HCT116 (cell line): ENCODE results near the gene SLC2A9.

Source experiments
- CEBPB ChIP-seq: IDR thresholded peaks from 2 replicates; pipeline ENCODE4 v1.6.1; 2012; ENCODE audit warnings: low read depth
- EZH2 ChIP-seq: fragments of 200-600 bp; sonication (generic); IDR thresholded peaks from 2 replicates; pipeline ENCODE4 v1.6.1; 2017; ENCODE audit warnings: antibody characterized with exemption, mixed run types
- POLR2A ChIP-seq: IDR thresholded peaks from 2 replicates; pipeline ENCODE4 v1.7.0; 2011; ENCODE audit warnings: borderline replicate concordance; ENCODE audit not compliant: insufficient read depth, insufficient read length; ENCODE audit errors: extremely low read depth
- POLR2AphosphoS5 ChIP-seq: IDR thresholded peaks from 2 replicates; pipeline ENCODE4 v1.6.1; 2011; ENCODE audit warnings: mild to moderate bottlenecking, low read depth, low read length, moderate library complexity
- RAD21 ChIP-seq: IDR thresholded peaks from 2 replicates; pipeline ENCODE4 v1.6.1; 2012; ENCODE audit warnings: low read depth, mild to moderate bottlenecking
- SIN3A ChIP-seq: IDR thresholded peaks from 2 replicates; pipeline ENCODE4 v1.6.1; 2012; ENCODE audit warnings: low read depth
- ZFX ChIP-seq: fragments of 450-650 bp; IDR thresholded peaks from 2 replicates; pipeline ENCODE4 v1.6.1; 2017
- ZNF274 ChIP-seq: fragments of 200-500 bp; sonication (Bioruptor generic); IDR thresholded peaks from 2 replicates; pipeline ENCODE4 v1.6.1; 2014; ENCODE audit warnings: mild to moderate bottlenecking, low read depth, low read length, inconsistent platforms
- TF ChIP-seq, protein P1 (sequence below): IDR thresholded peaks from 2 replicates; pipeline ENCODE4 v1.6.1; 2011; ENCODE audit warnings: mild to moderate bottlenecking, low read length, moderate library complexity; ENCODE audit not compliant: insufficient replicate concordance; ENCODE audit errors: extremely low read depth
- TF ChIP-seq, protein P2 (sequence below), 3 experiments: fragments of 200-600 bp in 1 of 3; sonication (generic) in 1 of 3; IDR thresholded peaks in 2 of 3; conservative IDR thresholded peaks in 1 of 3; 2 replicates each; pipeline ENCODE4 v1.5.1; 2012 to 2017; ENCODE audit warnings: low read depth in 2 of 3, low read length in 2 of 3, antibody characterized with exemption in 1 of 3, borderline replicate concordance in 1 of 3, control low read depth in 1 of 3, mild to moderate bottlenecking in 1 of 3, mixed read lengths in 1 of 3, mixed run types in 1 of 3, moderate library complexity in 1 of 3; ENCODE audit not compliant: insufficient read depth in 1 of 3
- TF ChIP-seq, protein P3 (sequence below): IDR thresholded peaks from 2 replicates; pipeline ENCODE4 v1.6.1; 2012
- TF ChIP-seq, protein P4 (sequence below): IDR thresholded peaks from 2 replicates; pipeline ENCODE4 v1.6.1; 2012; ENCODE audit warnings: low read depth

DNA sequence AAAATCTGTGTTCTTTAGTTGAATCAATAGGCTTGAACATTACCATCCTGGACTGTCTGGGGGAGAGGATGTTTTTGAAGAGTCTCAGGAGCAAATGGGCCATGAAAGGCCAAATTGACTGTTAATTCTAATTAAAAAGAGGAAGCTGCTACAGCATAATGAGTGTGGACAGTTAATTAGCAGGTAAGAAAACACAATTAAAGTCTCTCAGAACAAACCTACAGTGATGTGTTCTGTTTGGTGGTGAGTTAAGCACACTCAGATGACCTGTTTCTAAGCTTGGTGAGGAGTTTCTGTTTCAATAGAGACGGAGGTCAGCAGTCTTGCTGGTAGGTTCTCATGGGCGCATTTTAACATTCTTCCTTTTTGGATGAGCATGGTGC is 171.8 kb downstream of the SLC2A9 start:
- TF ChIP-seq, protein P1, sequence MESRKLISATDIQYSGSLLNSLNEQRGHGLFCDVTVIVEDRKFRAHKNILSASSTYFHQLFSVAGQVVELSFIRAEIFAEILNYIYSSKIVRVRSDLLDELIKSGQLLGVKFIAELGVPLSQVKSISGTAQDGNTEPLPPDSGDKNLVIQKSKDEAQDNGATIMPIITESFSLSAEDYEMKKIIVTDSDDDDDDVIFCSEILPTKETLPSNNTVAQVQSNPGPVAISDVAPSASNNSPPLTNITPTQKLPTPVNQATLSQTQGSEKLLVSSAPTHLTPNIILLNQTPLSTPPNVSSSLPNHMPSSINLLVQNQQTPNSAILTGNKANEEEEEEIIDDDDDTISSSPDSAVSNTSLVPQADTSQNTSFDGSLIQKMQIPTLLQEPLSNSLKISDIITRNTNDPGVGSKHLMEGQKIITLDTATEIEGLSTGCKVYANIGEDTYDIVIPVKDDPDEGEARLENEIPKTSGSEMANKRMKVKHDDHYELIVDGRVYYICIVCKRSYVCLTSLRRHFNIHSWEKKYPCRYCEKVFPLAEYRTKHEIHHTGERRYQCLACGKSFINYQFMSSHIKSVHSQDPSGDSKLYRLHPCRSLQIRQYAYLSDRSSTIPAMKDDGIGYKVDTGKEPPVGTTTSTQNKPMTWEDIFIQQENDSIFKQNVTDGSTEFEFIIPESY: no peak
- TF ChIP-seq POLR2AphosphoS5: no peak
- no peak for TF ChIP-seq POLR2A
- TF ChIP-seq, protein P2, sequence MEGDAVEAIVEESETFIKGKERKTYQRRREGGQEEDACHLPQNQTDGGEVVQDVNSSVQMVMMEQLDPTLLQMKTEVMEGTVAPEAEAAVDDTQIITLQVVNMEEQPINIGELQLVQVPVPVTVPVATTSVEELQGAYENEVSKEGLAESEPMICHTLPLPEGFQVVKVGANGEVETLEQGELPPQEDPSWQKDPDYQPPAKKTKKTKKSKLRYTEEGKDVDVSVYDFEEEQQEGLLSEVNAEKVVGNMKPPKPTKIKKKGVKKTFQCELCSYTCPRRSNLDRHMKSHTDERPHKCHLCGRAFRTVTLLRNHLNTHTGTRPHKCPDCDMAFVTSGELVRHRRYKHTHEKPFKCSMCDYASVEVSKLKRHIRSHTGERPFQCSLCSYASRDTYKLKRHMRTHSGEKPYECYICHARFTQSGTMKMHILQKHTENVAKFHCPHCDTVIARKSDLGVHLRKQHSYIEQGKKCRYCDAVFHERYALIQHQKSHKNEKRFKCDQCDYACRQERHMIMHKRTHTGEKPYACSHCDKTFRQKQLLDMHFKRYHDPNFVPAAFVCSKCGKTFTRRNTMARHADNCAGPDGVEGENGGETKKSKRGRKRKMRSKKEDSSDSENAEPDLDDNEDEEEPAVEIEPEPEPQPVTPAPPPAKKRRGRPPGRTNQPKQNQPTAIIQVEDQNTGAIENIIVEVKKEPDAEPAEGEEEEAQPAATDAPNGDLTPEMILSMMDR (IDR thresholded peaks at IDR 0.05 in 2 of 3, conservative IDR thresholded peaks at IDR 0.05 in 1 of 3; ENCODE audit: borderline replicate concordance in 1 of 3, insufficient read depth in 1 of 3, low read depth in 2 of 3, low read length in 2 of 3): no peak
- TF ChIP-seq, protein P3, sequence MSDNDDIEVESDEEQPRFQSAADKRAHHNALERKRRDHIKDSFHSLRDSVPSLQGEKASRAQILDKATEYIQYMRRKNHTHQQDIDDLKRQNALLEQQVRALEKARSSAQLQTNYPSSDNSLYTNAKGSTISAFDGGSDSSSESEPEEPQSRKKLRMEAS: no peak
- TF ChIP-seq ZFX: no peak
- TF ChIP-seq SIN3A: no peak
- no peak for TF ChIP-seq EZH2
- TF ChIP-seq ZNF274: no peak
- TF ChIP-seq RAD21: no peak
- no peak for TF ChIP-seq CEBPB
- TF ChIP-seq, protein P4, sequence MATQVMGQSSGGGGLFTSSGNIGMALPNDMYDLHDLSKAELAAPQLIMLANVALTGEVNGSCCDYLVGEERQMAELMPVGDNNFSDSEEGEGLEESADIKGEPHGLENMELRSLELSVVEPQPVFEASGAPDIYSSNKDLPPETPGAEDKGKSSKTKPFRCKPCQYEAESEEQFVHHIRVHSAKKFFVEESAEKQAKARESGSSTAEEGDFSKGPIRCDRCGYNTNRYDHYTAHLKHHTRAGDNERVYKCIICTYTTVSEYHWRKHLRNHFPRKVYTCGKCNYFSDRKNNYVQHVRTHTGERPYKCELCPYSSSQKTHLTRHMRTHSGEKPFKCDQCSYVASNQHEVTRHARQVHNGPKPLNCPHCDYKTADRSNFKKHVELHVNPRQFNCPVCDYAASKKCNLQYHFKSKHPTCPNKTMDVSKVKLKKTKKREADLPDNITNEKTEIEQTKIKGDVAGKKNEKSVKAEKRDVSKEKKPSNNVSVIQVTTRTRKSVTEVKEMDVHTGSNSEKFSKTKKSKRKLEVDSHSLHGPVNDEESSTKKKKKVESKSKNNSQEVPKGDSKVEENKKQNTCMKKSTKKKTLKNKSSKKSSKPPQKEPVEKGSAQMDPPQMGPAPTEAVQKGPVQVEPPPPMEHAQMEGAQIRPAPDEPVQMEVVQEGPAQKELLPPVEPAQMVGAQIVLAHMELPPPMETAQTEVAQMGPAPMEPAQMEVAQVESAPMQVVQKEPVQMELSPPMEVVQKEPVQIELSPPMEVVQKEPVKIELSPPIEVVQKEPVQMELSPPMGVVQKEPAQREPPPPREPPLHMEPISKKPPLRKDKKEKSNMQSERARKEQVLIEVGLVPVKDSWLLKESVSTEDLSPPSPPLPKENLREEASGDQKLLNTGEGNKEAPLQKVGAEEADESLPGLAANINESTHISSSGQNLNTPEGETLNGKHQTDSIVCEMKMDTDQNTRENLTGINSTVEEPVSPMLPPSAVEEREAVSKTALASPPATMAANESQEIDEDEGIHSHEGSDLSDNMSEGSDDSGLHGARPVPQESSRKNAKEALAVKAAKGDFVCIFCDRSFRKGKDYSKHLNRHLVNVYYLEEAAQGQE: no peak
